Measurements from ENCODE around the gene TBCD. TPM values are rescaled to one million over a fixed set of nuclear protein-coding genes. Genes with fewer than 3 reads are reported as not detected.
"Not testable (repeated sequence)": the region's sequence is repeated elsewhere in the genome, so short reads cannot be mapped to it uniquely, and the experiment has no call there.

The TBCD gene
- polyA plus RNA-seq, 2 of the 4 experiments (the other 2 are of a cell fraction) = 33.5 to 49.1 TPM

DNA sequence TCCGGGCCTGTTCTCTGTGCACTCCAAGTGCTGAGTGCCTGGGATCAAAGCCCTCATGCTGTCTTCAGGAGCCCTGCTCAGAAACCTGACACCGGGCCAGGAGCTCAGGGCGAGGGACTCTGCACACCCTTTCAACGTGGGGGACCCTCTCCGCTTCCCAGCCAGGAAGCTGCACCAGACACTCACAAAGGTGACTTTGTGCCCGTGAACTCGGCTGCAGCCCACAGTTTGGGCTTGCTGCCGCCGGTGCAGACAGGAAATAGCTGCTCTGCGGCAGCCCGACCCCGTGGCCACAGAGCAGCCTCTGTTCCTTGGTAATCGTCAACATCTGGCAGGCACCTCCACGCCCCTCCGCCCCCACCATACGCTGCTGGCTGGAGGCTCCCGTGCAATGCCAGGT, 234.1 kb downstream of the TBCD start:
- Histone ChIP-seq H3K27ac (no peak overlapping the region), H3K4me1 (no peaks in the 10 kb centered on the region), H3K4me3 (no peak overlapping the region), H3K9me3 (no peaks in the 10 kb centered on the region; the same call in 2 of the 3 replicates), H3K4me2 (no peak overlapping the region)
- no peak for TF ChIP-seq ZFP36 (IDR thresholded peaks at IDR 0.05; ENCODE audit: borderline replicate concordance, partially characterized antibody)
- TF ChIP-seq RARB (CRISPR knock-in tag; IDR thresholded peaks at IDR 0.05) = no peak
- TF ChIP-seq MAFK (IDR thresholded peaks at IDR 0.05; ENCODE audit: partially characterized antibody) = no peak
- TF ChIP-seq CHD2 (IDR thresholded peaks at IDR 0.05; ENCODE audit: low read length, partially characterized antibody) = no peak
- TF ChIP-seq, protein P1, sequence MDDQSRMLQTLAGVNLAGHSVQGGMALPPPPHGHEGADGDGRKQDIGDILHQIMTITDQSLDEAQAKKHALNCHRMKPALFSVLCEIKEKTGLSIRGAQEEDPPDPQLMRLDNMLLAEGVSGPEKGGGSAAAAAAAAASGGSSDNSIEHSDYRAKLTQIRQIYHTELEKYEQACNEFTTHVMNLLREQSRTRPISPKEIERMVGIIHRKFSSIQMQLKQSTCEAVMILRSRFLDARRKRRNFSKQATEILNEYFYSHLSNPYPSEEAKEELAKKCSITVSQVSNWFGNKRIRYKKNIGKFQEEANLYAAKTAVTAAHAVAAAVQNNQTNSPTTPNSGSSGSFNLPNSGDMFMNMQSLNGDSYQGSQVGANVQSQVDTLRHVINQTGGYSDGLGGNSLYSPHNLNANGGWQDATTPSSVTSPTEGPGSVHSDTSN (IDR thresholded peaks at IDR 0.05) = no peak
- TF ChIP-seq, protein P2, sequence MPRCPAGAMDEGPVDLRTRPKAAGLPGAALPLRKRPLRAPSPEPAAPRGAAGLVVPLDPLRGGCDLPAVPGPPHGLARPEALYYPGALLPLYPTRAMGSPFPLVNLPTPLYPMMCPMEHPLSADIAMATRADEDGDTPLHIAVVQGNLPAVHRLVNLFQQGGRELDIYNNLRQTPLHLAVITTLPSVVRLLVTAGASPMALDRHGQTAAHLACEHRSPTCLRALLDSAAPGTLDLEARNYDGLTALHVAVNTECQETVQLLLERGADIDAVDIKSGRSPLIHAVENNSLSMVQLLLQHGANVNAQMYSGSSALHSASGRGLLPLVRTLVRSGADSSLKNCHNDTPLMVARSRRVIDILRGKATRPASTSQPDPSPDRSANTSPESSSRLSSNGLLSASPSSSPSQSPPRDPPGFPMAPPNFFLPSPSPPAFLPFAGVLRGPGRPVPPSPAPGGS (IDR thresholded peaks at IDR 0.05) = no peak
- TF ChIP-seq HEYL (CRISPR knock-in tag; IDR thresholded peaks at IDR 0.05) = no peak
- no peak for TF ChIP-seq CBX8 (IDR thresholded peaks at IDR 0.05)
- TF ChIP-seq, protein P3, sequence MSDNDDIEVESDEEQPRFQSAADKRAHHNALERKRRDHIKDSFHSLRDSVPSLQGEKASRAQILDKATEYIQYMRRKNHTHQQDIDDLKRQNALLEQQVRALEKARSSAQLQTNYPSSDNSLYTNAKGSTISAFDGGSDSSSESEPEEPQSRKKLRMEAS (IDR thresholded peaks at IDR 0.05) = no peak
- ATAC-seq (no peak), FAIRE-seq (no peak), DNase-seq (ENCODE audit: low read depth in 1 of 2, low spot score in 1 of 2) (no peak)
- CTCF ChIA-PET = no interaction called here
- POLR2A ChIA-PET = no interaction called here
- 87% methylated on average over 17 of the region's 17 CpGs for WGBS (ENCODE audit: missing lambda C conversion rate)

DNA sequence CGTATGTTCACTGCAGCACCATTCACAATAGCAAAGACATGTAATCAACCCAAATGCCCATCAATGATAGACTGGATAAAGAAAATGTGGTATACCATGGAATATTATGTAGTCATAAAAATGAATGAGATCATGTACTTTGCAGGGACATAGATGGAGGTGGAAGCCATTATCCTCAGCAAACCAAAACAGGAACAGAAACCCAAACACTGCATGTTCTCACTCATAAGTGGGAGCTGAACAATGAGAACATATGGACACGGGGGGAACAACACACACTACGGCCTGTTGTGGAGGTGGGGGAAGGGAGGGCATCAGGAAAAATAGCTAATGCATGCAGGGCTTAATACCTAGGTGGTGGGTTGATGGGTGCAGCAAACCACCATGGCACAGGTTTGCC, 237.2 kb downstream of the TBCD start:
- H3K27ac ChIP-seq; DNase-seq (ENCODE audit: low read depth in 1 of 2, low spot score in 1 of 2); CTCF ChIA-PET; H3K4me2 ChIP-seq; FAIRE-seq; H3K4me3 ChIP-seq; POLR2A ChIA-PET; H3K4me1 ChIP-seq; H3K9me3 ChIP-seq; ATAC-seq: not testable (repeated sequence)
- 83% methylated on average over 3 of the region's 3 CpGs for WGBS (ENCODE audit: missing lambda C conversion rate)

DNA sequence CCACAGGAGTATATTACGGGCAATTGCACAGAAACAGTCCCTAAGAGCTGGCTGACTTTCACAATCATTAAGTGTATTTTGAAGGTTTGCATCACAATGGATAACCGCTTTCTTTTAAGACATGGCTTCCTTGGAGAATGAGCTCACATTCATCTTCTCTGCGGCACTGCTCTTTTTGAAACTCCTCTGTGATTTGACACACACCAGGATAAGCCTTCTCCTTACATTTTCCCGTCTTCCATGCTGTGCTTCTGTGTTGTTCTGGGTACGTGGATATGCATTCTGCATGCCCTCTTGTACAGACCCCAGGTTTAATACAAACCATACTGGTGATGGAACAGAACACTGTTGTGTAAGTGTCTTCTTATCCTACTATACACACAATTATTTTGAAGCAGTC, 238.0 kb downstream of the TBCD start:
- no peaks in the 10 kb centered on the region; the same call in 2 of the 3 replicates for H3K9me3 ChIP-seq
- no peak overlapping the region for H3K4me3 ChIP-seq
- no peak overlapping the region for H3K27ac ChIP-seq
- H3K4me1 ChIP-seq = no peaks in the 10 kb centered on the region
- 80% methylated on average over 5 of the region's 5 CpGs for WGBS (ENCODE audit: missing lambda C conversion rate)
- H3K4me2 ChIP-seq = no peak overlapping the region
- ChIA-PET POLR2A (no interaction called here), CTCF (no interaction called here)
- TF ChIP-seq, protein P4, sequence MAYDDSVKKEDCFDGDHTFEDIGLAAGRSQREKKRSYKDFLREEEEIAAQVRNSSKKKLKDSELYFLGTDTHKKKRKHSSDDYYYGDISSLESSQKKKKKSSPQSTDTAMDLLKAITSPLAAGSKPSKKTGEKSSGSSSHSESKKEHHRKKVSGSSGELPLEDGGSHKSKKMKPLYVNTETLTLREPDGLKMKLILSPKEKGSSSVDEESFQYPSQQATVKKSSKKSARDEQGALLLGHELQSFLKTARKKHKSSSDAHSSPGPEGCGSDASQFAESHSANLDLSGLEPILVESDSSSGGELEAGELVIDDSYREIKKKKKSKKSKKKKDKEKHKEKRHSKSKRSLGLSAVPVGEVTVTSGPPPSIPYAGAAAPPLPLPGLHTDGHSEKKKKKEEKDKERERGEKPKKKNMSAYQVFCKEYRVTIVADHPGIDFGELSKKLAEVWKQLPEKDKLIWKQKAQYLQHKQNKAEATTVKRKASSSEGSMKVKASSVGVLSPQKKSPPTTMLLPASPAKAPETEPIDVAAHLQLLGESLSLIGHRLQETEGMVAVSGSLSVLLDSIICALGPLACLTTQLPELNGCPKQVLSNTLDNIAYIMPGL (CRISPR knock-in tag; IDR thresholded peaks at IDR 0.05; ENCODE audit: borderline replicate concordance) = no peak
- TF ChIP-seq, protein P5, sequence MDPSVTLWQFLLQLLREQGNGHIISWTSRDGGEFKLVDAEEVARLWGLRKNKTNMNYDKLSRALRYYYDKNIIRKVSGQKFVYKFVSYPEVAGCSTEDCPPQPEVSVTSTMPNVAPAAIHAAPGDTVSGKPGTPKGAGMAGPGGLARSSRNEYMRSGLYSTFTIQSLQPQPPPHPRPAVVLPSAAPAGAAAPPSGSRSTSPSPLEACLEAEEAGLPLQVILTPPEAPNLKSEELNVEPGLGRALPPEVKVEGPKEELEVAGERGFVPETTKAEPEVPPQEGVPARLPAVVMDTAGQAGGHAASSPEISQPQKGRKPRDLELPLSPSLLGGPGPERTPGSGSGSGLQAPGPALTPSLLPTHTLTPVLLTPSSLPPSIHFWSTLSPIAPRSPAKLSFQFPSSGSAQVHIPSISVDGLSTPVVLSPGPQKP (IDR thresholded peaks at IDR 0.05; ENCODE audit: low read depth, low read length) = no peak
- TF ChIP-seq BHLHE40 (IDR thresholded peaks at IDR 0.05; ENCODE audit: low read depth, low read length) (no peak), NR3C1 (IDR thresholded peaks at IDR 0.05) (no peak)
- DNase-seq (ENCODE audit: low read depth in 1 of 2, low spot score in 1 of 2) = no peak
- ATAC-seq = no peak
- no peak for FAIRE-seq

DNA sequence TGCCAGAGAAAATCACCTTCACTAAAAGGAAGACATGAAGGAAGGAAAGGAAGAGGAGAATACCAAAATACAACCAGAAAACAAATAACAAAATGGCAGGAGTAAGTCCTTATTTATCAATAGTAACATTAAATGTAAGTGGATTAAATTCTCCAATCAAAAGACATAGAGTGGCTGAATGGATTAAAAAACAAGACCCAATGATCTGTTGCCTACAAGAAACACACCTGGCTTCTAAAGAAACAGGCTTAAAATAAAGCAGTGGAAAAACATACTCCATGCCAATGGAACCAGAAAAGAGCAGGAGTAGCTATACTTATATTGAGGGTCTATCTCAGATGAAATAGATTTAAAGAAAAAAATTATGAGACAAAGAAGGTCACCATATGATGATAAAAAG, 241.1 kb downstream of the TBCD start:
- CTCF ChIA-PET = no interaction called here
- Histone ChIP-seq H3K4me1 (no peaks in the 10 kb centered on the region), H3K9me3 (no peaks in the 10 kb centered on the region; the same call in 2 of the 3 replicates), H3K4me3 (no peak overlapping the region), H3K4me2 (no peak overlapping the region), H3K27ac (no peak overlapping the region)
- DNase-seq (ENCODE audit: low read depth in 1 of 2, low spot score in 1 of 2) (no peak), ATAC-seq (no peak), FAIRE-seq (no peak)
- POLR2A ChIA-PET = no interaction called here
- TF ChIP-seq CEBPB (IDR thresholded peaks at IDR 0.05) (no peak), JUN (IDR thresholded peaks at IDR 0.05) (no peak), CHD4 (IDR thresholded peaks at IDR 0.05; ENCODE audit: borderline replicate concordance) (no peak), SMC3 (IDR thresholded peaks at IDR 0.05) (no peak), POLR2AphosphoS2 (conservative IDR thresholded peaks at IDR 0.05; ENCODE audit: low read length) (no peak)
